PC-3 (cell line): ENCODE data around the gene ODF2L.

Experiments used
- CTCF ChIP-seq: fragments of 300-600 bp; sonication (generic); conservative IDR thresholded peaks from 2 replicates; pipeline ENCODE4 v1.5.1; 2017; ENCODE audit warnings: antibody characterized with exemption, low read depth, mild to moderate bottlenecking, low read length
- EZH2 ChIP-seq: fragments of 300-600 bp; sonication (generic); IDR thresholded peaks from one replicate; pipeline ENCODE4 v1.6.1; 2017; ENCODE audit warnings: antibody characterized with exemption, mild to moderate bottlenecking, low read length; ENCODE audit not compliant: unreplicated experiment

GRCh38 chr1:86325264-86325663 lies 70.9 kb downstream of the ODF2L start:
- TF ChIP-seq CTCF (no peak), EZH2 (no peak)
